Cardiac muscle cell (in vitro differentiated cells and primary cell): ENCODE results near the gene BLVRA. TPM values are rescaled to one million over a fixed set of nuclear protein-coding genes. Genes with fewer than 3 reads are reported as not detected.

ENCODE experiments used
- DNase-seq, 2 donors: peaks; one replicate each; pipeline versions ENCODE4 v3.0.0 to v3.0.0-alpha.2; 2010 to 2017; ENCODE audit warnings: low read depth in 1 of 2, low spot score in 1 of 2
- H3K27ac ChIP-seq: fragments of 200-600 bp; sonication (generic); 2 replicates; pipeline ENCODE4 v1.5.1; 2016
- H3K27me3 ChIP-seq: fragments of 200-600 bp; sonication (generic); 2 replicates; pipeline ENCODE4 v1.6.0; 2016; ENCODE audit warnings: control low read depth
- H3K36me3 ChIP-seq: fragments of 200-600 bp; sonication (generic); 2 replicates; pipeline ENCODE4 v1.5.1; 2016; ENCODE audit warnings: control low read depth
- H3K4me1 ChIP-seq: fragments of 200-600 bp; sonication (generic); 2 replicates; pipeline ENCODE4 v1.8.1; 2017; ENCODE audit warnings: low read depth, mild to moderate bottlenecking, mixed run types
- H3K4me3 ChIP-seq: fragments of 200-600 bp; sonication (generic); 2 replicates; pipeline ENCODE4 v1.5.1; 2016; ENCODE audit warnings: mild to moderate bottlenecking
- H3K9me3 ChIP-seq: fragments of 200-600 bp; sonication (generic); 2 replicates; pipeline ENCODE4 v1.5.1; 2017; ENCODE audit warnings: low read depth, mild to moderate bottlenecking, control low read depth
- polyA plus RNA-seq: library from polyadenylated mRNA; unstranded; fragments of >200 nt; fragmentation: Nextera tagmentation; extraction: Ambion mirVana; gene quantifications from 2 replicates; pipeline ENCODE4 v1.2.1, GENCODE V29; 2016
- total RNA-seq: library from RNA; depleted of rRNA; stranded (reverse); fragments of >200 nt; gene quantifications from 2 replicates; pipeline ENCODE4 v1.2.3, GENCODE V29; 2016
- TF ChIP-seq, protein P1 (sequence below): IDR thresholded peaks from 2 replicates; pipeline ENCODE4 v1.5.1; 2012; ENCODE audit warnings: low read depth, mild to moderate bottlenecking, low read length

Gene BLVRA
- total and polyA plus RNA-seq, 2 experiments from 2014 or later = 34.0 to 84.4 TPM

DNA sequence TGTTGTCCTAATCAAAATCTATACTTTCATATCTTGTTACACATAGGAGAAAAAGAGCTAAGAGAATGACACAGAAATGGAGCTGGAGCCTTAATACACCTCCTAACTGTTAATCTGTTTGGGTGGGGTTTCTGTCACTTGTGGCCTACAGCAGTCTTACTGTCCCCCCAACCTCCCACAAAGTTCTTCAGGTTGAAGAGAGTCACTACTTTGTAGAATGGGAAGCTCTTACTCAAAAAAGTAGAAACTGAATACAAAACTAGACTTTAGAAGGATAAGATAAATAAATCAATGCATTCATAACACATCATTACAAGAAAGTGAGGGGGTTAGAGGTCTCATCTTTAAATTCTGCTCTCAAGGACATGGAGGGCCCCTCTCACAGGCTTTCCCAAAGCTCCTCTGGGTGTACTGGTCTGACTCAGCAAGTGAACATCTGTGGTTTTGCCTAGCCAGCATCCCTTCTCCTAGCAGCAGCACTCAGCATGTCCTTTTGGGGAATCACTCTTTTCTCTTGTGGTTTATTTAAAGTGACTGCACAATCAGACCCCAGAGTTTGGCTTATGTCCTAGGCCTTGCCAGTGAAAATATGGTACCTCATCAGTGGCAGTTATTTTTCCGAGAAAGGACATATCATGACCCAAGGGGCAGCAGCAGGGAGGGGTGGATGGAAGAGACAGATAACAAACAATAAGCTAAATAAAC is 2.0 kb upstream of the BLVRA start:
- DNase-seq = peak in 1 of 2 donors; percentile 71
- no peaks in the 10 kb centered on the region for H3K9me3 ChIP-seq
- H3K4me1 ChIP-seq = peaks cover 3% of the 10 kb centered on the region
- TF ChIP-seq, protein P1, sequence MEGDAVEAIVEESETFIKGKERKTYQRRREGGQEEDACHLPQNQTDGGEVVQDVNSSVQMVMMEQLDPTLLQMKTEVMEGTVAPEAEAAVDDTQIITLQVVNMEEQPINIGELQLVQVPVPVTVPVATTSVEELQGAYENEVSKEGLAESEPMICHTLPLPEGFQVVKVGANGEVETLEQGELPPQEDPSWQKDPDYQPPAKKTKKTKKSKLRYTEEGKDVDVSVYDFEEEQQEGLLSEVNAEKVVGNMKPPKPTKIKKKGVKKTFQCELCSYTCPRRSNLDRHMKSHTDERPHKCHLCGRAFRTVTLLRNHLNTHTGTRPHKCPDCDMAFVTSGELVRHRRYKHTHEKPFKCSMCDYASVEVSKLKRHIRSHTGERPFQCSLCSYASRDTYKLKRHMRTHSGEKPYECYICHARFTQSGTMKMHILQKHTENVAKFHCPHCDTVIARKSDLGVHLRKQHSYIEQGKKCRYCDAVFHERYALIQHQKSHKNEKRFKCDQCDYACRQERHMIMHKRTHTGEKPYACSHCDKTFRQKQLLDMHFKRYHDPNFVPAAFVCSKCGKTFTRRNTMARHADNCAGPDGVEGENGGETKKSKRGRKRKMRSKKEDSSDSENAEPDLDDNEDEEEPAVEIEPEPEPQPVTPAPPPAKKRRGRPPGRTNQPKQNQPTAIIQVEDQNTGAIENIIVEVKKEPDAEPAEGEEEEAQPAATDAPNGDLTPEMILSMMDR = no peak
- no peaks in the 10 kb centered on the region for H3K27me3 ChIP-seq
- H3K4me3 ChIP-seq = no peak overlapping the region
- H3K27ac ChIP-seq = no peak overlapping the region
- no peaks in the 10 kb centered on the region for H3K36me3 ChIP-seq

DNA sequence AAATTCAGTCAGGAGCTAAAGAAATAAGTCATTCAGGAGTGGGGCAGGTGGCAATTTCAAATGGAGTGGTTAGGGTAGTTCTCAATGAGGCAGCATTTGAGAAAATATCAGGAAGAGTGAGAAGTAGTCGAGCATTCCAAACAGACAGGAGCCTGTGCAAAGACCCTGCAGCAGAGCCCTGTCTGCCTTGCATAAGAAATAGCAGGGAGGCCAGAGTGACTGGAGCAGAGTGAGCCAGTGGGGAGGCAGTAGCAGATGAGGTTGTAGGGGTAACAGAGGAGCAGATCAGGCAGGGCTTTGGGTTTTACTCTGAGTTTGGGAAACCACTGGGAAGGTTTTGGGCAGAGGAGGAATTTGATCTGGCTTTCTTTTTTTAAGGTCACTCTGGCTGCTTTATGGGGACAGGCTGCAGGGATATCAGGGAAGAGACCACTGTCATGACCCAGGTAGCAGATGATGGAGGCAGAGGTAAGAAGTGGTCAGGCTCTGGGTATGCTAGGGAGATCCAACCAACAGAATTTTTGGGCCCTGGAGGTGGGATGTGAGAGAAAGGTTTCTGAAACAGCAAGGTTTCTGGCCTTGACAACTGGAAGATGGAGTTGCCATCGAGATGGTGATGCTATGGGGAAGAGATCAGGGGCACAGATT is 1.3 kb upstream of the BLVRA start:
- Histone ChIP-seq H3K4me1 (peaks cover 3% of the 10 kb centered on the region), H3K9me3 (no peaks in the 10 kb centered on the region), H3K4me3 (no peak overlapping the region), H3K36me3 (no peaks in the 10 kb centered on the region), H3K27me3 (no peaks in the 10 kb centered on the region), H3K27ac (no peak overlapping the region)
- DNase-seq = no peak
- TF ChIP-seq, protein P1 = no peak

DNA sequence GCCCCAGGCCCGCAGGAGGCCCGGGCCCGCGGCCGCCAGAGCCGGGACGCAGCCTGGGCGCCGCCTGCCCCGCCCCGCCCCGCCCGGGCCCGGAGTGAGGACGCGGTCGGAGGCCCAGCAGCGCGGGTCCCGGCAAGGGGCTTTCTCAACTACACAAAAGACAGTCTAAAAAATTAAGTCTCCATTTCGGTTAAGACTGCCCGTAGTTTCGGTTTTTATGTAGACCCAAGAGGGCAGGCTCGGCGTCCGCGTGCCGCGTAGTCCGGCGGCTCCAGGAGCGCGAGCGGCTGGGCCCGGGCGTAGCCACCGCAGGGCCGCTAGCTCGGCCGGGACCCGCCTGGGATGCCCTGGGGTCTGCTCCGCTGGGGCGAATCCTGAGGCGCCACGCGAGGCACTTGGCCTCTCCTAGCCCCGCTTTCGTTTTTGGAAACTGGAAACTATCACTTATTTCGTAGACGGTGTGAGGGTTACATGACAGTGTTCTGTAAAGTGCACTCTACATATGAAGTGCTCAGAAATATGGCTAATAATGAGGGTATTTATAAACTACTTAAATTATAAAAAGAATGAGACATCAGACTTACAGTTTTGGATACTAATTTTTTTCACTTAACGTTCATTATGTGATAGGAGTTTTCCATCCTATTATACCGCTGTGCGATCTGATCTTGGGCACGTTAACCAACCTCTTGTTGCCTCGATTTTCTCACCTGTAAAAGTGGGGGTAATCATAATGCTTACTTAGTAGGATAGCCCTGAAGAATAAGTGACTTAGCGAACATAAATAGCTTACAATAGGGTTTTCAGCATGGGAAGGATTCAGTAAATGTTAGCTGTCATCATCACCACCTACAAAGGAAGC is 573 bp downstream of the BLVRA start:
- H3K4me1 ChIP-seq = peaks cover 7% of the 10 kb centered on the region
- TF ChIP-seq, protein P1 = no peak
- no peaks in the 10 kb centered on the region for H3K27me3 ChIP-seq
- H3K27ac ChIP-seq = no peak overlapping the region
- H3K9me3 ChIP-seq = no peaks in the 10 kb centered on the region
- peak overlapping the region; percentile 62 for H3K4me3 ChIP-seq
- no peaks in the 10 kb centered on the region for H3K36me3 ChIP-seq
- peak; percentile 55 to 67 for DNase-seq

DNA sequence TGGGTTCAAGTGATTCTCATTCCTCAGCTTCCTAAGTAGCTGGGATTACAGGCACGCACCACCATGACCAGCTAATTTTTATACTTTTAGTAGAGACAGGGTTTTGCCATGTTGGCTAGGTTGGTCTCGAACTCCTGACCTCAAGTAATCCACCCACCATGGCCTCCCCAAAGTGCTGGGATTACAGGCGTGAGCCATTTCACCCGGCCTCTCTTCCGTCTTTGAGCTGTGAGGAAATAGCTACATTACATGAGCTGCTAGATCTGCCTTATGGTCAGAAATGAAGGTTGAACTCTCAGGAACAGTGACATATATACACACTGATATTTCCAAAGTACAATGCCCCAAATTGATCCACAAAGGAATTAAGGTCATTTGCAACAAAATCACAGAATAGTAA is 2.4 kb downstream of the BLVRA start:
- peaks cover 17% of the 10 kb centered on the region for H3K4me1 ChIP-seq
- no peaks in the 10 kb centered on the region for H3K27me3 ChIP-seq
- TF ChIP-seq, protein P1 = no peak
- no peak overlapping the region for H3K4me3 ChIP-seq
- no peaks in the 10 kb centered on the region for H3K36me3 ChIP-seq
- H3K9me3 ChIP-seq = no peaks in the 10 kb centered on the region
- DNase-seq = no peak
- no peak overlapping the region for H3K27ac ChIP-seq

DNA sequence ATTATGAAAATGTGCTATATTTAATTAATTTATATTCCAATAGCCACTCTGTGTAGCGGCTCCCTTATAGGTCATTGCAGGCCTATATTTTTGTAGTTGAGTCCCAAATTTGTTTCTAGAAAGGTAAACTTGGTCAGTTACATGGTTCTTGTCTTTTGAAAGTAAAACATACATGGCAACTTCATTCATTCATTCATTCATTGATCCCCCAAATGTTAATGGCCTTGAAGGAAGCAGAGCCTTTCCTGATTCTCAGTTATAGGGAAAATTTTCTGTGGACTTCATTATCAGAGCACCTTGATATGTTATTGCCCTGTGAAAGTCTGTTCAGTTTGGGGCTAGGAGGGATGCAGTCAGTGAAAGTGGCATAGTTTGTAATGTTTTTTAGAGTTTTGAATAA is 2.9 kb downstream of the BLVRA start:
- no peaks in the 10 kb centered on the region for H3K36me3 ChIP-seq
- H3K4me1 ChIP-seq = peaks cover 19% of the 10 kb centered on the region
- H3K4me3 ChIP-seq = no peak overlapping the region
- TF ChIP-seq, protein P1 = no peak
- H3K27me3 ChIP-seq = no peaks in the 10 kb centered on the region
- DNase-seq = no peak
- H3K27ac ChIP-seq = no peak overlapping the region
- H3K9me3 ChIP-seq = no peaks in the 10 kb centered on the region
